MM.1S (cell line): ENCODE data around the gene KCTD17.

ENCODE experiments used
- DNase-seq: peaks from one replicate; pipeline ENCODE4 v3.0.0-alpha.2; 2015
- H2AFZ ChIP-seq: fragments of 300-600 bp; sonication (generic); 2 replicates; pipeline ENCODE4 v1.6.0; 2016; ENCODE audit warnings: antibody characterized with exemption, low read length
- H3F3A ChIP-seq: fragments of 300-600 bp; sonication (generic); 2 replicates; pipeline ENCODE4 v1.6.1; 2016; ENCODE audit warnings: mild to moderate bottlenecking, antibody characterized with exemption, low read length, moderate library complexity, mixed read lengths; ENCODE audit not compliant: insufficient read depth
- H3K27ac ChIP-seq: fragments of 300-600 bp; sonication (generic); 2 replicates; pipeline ENCODE4 v1.5.1; 2016; ENCODE audit warnings: mild to moderate bottlenecking, low read length
- H3K27me3 ChIP-seq: fragments of 300-600 bp; sonication (generic); replicated peaks from 2 replicates; pipeline ENCODE4 v1.6.0; 2016; ENCODE audit warnings: low read length; ENCODE audit not compliant: insufficient read depth
- H3K36me3 ChIP-seq: fragments of 300-600 bp; sonication (generic); replicated peaks from 2 replicates; pipeline ENCODE4 v1.6.1; 2016; ENCODE audit warnings: mild to moderate bottlenecking, low read length, mixed read lengths; ENCODE audit not compliant: insufficient read depth
- H3K4me1 ChIP-seq: fragments of 300-600 bp; sonication (generic); 2 replicates; pipeline ENCODE4 v1.6.1; 2016; ENCODE audit warnings: low read length, mixed read lengths
- H3K4me2 ChIP-seq: fragments of 300-600 bp; sonication (generic); 2 replicates; pipeline ENCODE4 v1.6.0; 2016; ENCODE audit warnings: low read depth, low read length
- H3K4me3 ChIP-seq: fragments of 300-600 bp; sonication (generic); 2 replicates; pipeline ENCODE4 v1.5.1; 2016; ENCODE audit warnings: low read length, mixed read lengths
- H3K79me2 ChIP-seq: fragments of 300-600 bp; sonication (generic); 2 replicates; pipeline ENCODE4 v1.6.1; 2016; ENCODE audit warnings: mixed run types, low read length, mixed read lengths
- H3K9ac ChIP-seq: fragments of 300-600 bp; sonication (generic); 2 replicates; pipeline ENCODE4 v1.6.1; 2016; ENCODE audit warnings: low read length, mixed read lengths
- H3K9me2 ChIP-seq: fragments of 300-600 bp; sonication (generic); replicated peaks from 2 replicates; pipeline ENCODE4 v1.6.1; 2016; ENCODE audit warnings: mild to moderate bottlenecking, low read length, mixed read lengths; ENCODE audit not compliant: insufficient read depth
- H3K9me3 ChIP-seq: fragments of 300-600 bp; sonication (generic); replicated peaks from 2 replicates; pipeline ENCODE4 v1.6.1; 2016; ENCODE audit warnings: mild to moderate bottlenecking, low read length, mixed read lengths; ENCODE audit not compliant: insufficient read depth
- H4K20me1 ChIP-seq: fragments of 300-600 bp; sonication (generic); 2 replicates; pipeline ENCODE4 v1.6.1; 2016; ENCODE audit warnings: mild to moderate bottlenecking, low read length, moderate library complexity, mixed read lengths; ENCODE audit not compliant: insufficient read depth
- CTCF ChIP-seq: fragments of 300-600 bp; sonication (generic); IDR thresholded peaks from 2 replicates; pipeline ENCODE4 v1.5.1; 2016; ENCODE audit warnings: antibody characterized with exemption, low read length, mixed read lengths
- EZH2 ChIP-seq: fragments of 300-600 bp; sonication (generic); optimal IDR thresholded peaks from 2 replicates; pipeline ENCODE3; 2017; ENCODE audit warnings: low read depth, mild to moderate bottlenecking, antibody characterized with exemption, low read length, mixed read lengths
- EZH2phosphoT487 ChIP-seq: fragments of 300-600 bp; sonication (generic); IDR thresholded peaks from 2 replicates; pipeline ENCODE4 v1.6.1; 2018; ENCODE audit warnings: antibody characterized with exemption, low read length

KCTD17 gene

GRCh38 chr22:37107816-37108621, 56.5 kb downstream of the KCTD17 start:
- Histone ChIP-seq H3F3A (no peaks in the 10 kb centered on the region), H3K9me2 (no peaks in the 10 kb centered on the region), H3K27me3 (peaks cover 99% of the 10 kb centered on the region), H3K4me2 (no peak overlapping the region), H4K20me1 (no peaks in the 10 kb centered on the region), H3K9me3 (no peaks in the 10 kb centered on the region), H2AFZ (no peak overlapping the region), H3K27ac (no peak overlapping the region), H3K4me1 (no peaks in the 10 kb centered on the region), H3K9ac (no peak overlapping the region), H3K36me3 (no peaks in the 10 kb centered on the region), H3K79me2 (no peaks in the 10 kb centered on the region), H3K4me3 (no peak overlapping the region)
- no peak for TF ChIP-seq CTCF
- no peak for TF ChIP-seq EZH2phosphoT487
- TF ChIP-seq EZH2: no peak
- no peak for DNase-seq

DNA sequence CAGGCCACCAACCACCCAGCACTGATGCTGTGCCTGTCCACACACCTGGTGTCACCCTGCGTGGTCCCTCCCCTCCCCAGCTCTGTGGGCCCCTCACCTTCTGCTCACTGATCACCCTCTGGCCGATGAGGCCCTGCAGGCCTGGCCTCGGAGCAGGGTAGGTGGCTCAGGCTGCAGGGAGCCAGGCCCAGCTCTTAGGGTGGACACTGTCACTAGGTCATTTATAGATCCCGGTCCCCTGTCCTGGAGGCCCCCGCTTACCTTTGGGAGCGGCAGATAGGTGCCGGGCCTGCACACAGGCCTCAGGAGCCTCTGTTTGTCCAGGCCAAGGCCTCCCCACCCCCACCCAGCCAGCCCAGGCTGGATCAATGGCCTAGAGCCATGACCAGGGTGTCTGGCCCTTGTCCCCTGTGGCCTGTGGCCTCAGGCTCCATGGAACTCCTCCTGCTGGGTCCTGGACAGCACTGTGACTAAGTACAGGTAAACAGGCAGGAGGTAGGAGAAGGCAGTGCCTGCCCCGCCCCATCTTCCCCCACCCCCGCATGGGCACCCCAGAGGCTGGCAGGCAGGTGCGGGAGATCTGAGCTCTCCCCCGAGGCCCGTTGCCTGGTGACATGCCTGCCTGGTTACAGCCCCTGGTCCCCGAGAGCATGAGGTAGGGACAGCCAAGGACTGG, 57.8 kb downstream of the KCTD17 start, which contains the start of gene TMPRSS6:
TSS of gene TMPRSS6 (minus strand) at position 472 of the 676 bp plus-strand sequence. CDS start 6,296 bp downstream, outside the sequence.
- Histone ChIP-seq H2AFZ (no peak within 1 kb of the TSS), H3K9me2 (no peaks in the 10 kb centered on the region), H3K27me3 (peaks cover 99% of the 10 kb centered on the region), H4K20me1 (no peaks in the 10 kb centered on the region), H3F3A (no peaks in the 10 kb centered on the region), H3K9ac (no peak within 1 kb of the TSS), H3K36me3 (no peaks in the 10 kb centered on the region), H3K4me1 (no peaks in the 10 kb centered on the region), H3K27ac (no peak within 1 kb of the TSS), H3K4me2 (no peak within 1 kb of the TSS), H3K79me2 (no peaks in the 10 kb centered on the region), H3K4me3 (no peak within 1 kb of the TSS), H3K9me3 (no peaks in the 10 kb centered on the region)
- TF ChIP-seq CTCF (no peak), EZH2phosphoT487 (no peak), EZH2 (no peak)
- DNase-seq: no peak

- H3K4me3 ChIP-seq: no peak overlapping the region
- TF ChIP-seq EZH2phosphoT487 (no peak), EZH2 (no peak), CTCF (no peak)
- no peaks in the 10 kb centered on the region for H4K20me1 ChIP-seq
- no peak overlapping the region for H2AFZ ChIP-seq
- no peak for DNase-seq
- no peaks in the 10 kb centered on the region for H3K9me2 ChIP-seq
- no peak overlapping the region for H3K27ac ChIP-seq
- no peaks in the 10 kb centered on the region for H3K36me3 ChIP-seq
- no peaks in the 10 kb centered on the region for H3F3A ChIP-seq
- no peak overlapping the region for H3K9ac ChIP-seq
- no peaks in the 10 kb centered on the region for H3K4me1 ChIP-seq
- no peaks in the 10 kb centered on the region for H3K79me2 ChIP-seq
- peaks cover 97% of the 10 kb centered on the region for H3K27me3 ChIP-seq
- H3K9me3 ChIP-seq: no peaks in the 10 kb centered on the region
- H3K4me2 ChIP-seq: no peak overlapping the region
Observed at GRCh38 chr22:37111156-37111717, 59.7 kb downstream of the KCTD17 start.
